ENCODE measurements around the gene AGMO. TPM values are rescaled to one million over a fixed set of nuclear protein-coding genes. Genes with fewer than 3 reads are reported as not detected.

Gene AGMO
- total RNA-seq, 1 experiment from 2014 or later = not detected

GRCh38 chr7:15168489-15168888 is 393.3 kb downstream of the AGMO start:
- H3K79me2 ChIP-seq (ENCODE audit: insufficient read depth, low read length) = no peaks in the 10 kb centered on the region
- H3K9me3 ChIP-seq (ENCODE audit: control insufficient read depth in 1 of 2, insufficient read depth in 1 of 2, low read depth in 1 of 2, low read length in 2 of 2) = no peaks in the 10 kb centered on the region
- no peak for ATAC-seq
- no TSS peak for BruUV-seq (replicated peaks)
- intact Hi-C loops (cut with micrococcal nuclease) = no loop called here
- no peak overlapping the region for H3K4me2 ChIP-seq (ENCODE audit: low read length)
- H3K4me1 ChIP-seq (ENCODE audit: control insufficient read depth in 1 of 2, insufficient read depth in 2 of 2, low read length in 2 of 2) = no peaks in the 10 kb centered on the region
- H3K4me3 ChIP-seq (replicated peaks in 1 of 2; ENCODE audit: low read depth in 1 of 2, low read length in 2 of 2) = no peak overlapping the region
- no peak overlapping the region for H3K9ac ChIP-seq (ENCODE audit: low read length)
- ChIA-PET POLR2A (no interaction called here), CTCF (no interaction called here), RAD21 (ENCODE audit: low non-redundant PET in 1 of 2, low total read pairs in 2 of 2, uncharacterized antibody in 2 of 2, unreplicated experiment in 2 of 2) (no interaction called here)
- H2AFZ ChIP-seq (ENCODE audit: low read depth, low read length, poor library complexity, severe bottlenecking) = no peak overlapping the region
- H3K9me2 ChIP-seq (ENCODE audit: insufficient read depth) = no peaks in the 10 kb centered on the region
- no peaks in the 10 kb centered on the region for H3K36me3 ChIP-seq (ENCODE audit: control insufficient read depth in 1 of 2, insufficient read depth in 2 of 2, low read length in 2 of 2)
- no peak overlapping the region for H3K27ac ChIP-seq (ENCODE audit: low read depth, low read length)
- H4K20me1 ChIP-seq (ENCODE audit: insufficient read depth) = no peaks in the 10 kb centered on the region
- TF ChIP-seq ZFX (IDR thresholded peaks at IDR 0.05) (no peak), RAD21 (IDR thresholded peaks at IDR 0.05; ENCODE audit: low read depth) (peak; percentile 28; the same call in 1 of the 2 replicates), YY1 (IDR thresholded peaks at IDR 0.05; ENCODE audit: extremely low read depth, insufficient replicate concordance, low read depth, low read length) (no peak)
- H3K27me3 ChIP-seq (ENCODE audit: insufficient read depth, low read length) = no peaks in the 10 kb centered on the region
- no peak for DNase-seq (ENCODE audit: low read depth, low spot score)

- DNase-seq (ENCODE audit: low read depth, low spot score) (no peak), ATAC-seq (no peak)
- ChIA-PET RAD21 (ENCODE audit: low non-redundant PET in 1 of 2, low total read pairs in 2 of 2, uncharacterized antibody in 2 of 2, unreplicated experiment in 2 of 2) (no interaction called here), POLR2A (no interaction called here), CTCF (no interaction called here)
- Histone ChIP-seq H3K4me2 (ENCODE audit: low read length) (no peak overlapping the region), H3K36me3 (ENCODE audit: control insufficient read depth in 1 of 2, insufficient read depth in 2 of 2, low read length in 2 of 2) (no peaks in the 10 kb centered on the region), H3K27ac (ENCODE audit: low read depth, low read length) (no peak overlapping the region), H3K9me3 (ENCODE audit: control insufficient read depth in 1 of 2, insufficient read depth in 1 of 2, low read depth in 1 of 2, low read length in 2 of 2) (no peaks in the 10 kb centered on the region), H3K79me2 (ENCODE audit: insufficient read depth, low read length) (no peaks in the 10 kb centered on the region), H3K9ac (ENCODE audit: low read length) (no peak overlapping the region), H3K4me1 (ENCODE audit: control insufficient read depth in 1 of 2, insufficient read depth in 2 of 2, low read length in 2 of 2) (no peaks in the 10 kb centered on the region), H3K4me3 (replicated peaks in 1 of 2; ENCODE audit: low read depth in 1 of 2, low read length in 2 of 2) (no peak overlapping the region), H4K20me1 (ENCODE audit: insufficient read depth) (no peaks in the 10 kb centered on the region), H3K9me2 (ENCODE audit: insufficient read depth) (no peaks in the 10 kb centered on the region), H2AFZ (ENCODE audit: low read depth, low read length, poor library complexity, severe bottlenecking) (no peak overlapping the region), H3K27me3 (ENCODE audit: insufficient read depth, low read length) (no peaks in the 10 kb centered on the region)
- BruUV-seq (replicated peaks) = no TSS peak
- intact Hi-C loops (cut with micrococcal nuclease) = no loop called here
- no peak for TF ChIP-seq REST (IDR thresholded peaks at IDR 0.05; ENCODE audit: low read depth)
- TF ChIP-seq CBX3 (IDR thresholded peaks at IDR 0.05; ENCODE audit: low read depth) = no peak
- TF ChIP-seq ZNF274 (IDR thresholded peaks at IDR 0.05; ENCODE audit: low read depth, low read length) = no peak
- no peak for TF ChIP-seq FOSL1 (IDR thresholded peaks at IDR 0.05; ENCODE audit: low read depth)
- no peak for TF ChIP-seq EZH2phosphoT487 (IDR thresholded peaks at IDR 0.05; ENCODE audit: borderline replicate concordance)
- TF ChIP-seq SRF (IDR thresholded peaks at IDR 0.05; ENCODE audit: low read depth) = no peak
- TF ChIP-seq JUND (IDR thresholded peaks at IDR 0.05) = no peak
- TF ChIP-seq EZH2 (IDR thresholded peaks at IDR 0.05) = no peak
- TF ChIP-seq ELF1 (IDR thresholded peaks at IDR 0.05; ENCODE audit: borderline replicate concordance, low read depth) = no peak
- TF ChIP-seq YY1 (IDR thresholded peaks at IDR 0.05; ENCODE audit: extremely low read depth, insufficient replicate concordance, low read depth, low read length) = no peak
- no peak for TF ChIP-seq SP1 (IDR thresholded peaks at IDR 0.05; ENCODE audit: low read depth)
- no peak for TF ChIP-seq RAD21 (IDR thresholded peaks at IDR 0.05; ENCODE audit: low read depth)
- no peak for TF ChIP-seq CTCF (IDR thresholded peaks at IDR 0.05 in 2 of 3, conservative IDR thresholded peaks at IDR 0.05 in 1 of 3; ENCODE audit: borderline replicate concordance in 1 of 3, insufficient read depth in 1 of 3, low read depth in 2 of 3, low read length in 2 of 3)
- TF ChIP-seq EGR1 (IDR thresholded peaks at IDR 0.05; ENCODE audit: low read depth) = no peak
Measured at GRCh38 chr7:15167912-15168311, 393.9 kb downstream of the AGMO start.
